Right renal cortex interstitium (tissue), 3 donors: ENCODE results near the gene FGF2. TPM values are rescaled to one million over a fixed set of nuclear protein-coding genes. Genes with fewer than 3 reads are reported as not detected.
A peak's percentile ranks its signal among the peaks of the same experiment; 100 is the strongest.
"Not testable (repeated sequence)": the region's sequence is repeated elsewhere in the genome, so short reads cannot be mapped to it uniquely, and the experiment has no call there.

Source experiments
- DNase-seq, 3 donors: peaks; one replicate each; pipeline ENCODE4 v3.0.0-alpha.2; 2013; ENCODE audit warnings: low read depth in 3 of 3, low spot score in 2 of 3
- polyA plus RNA-seq, 3 donors: library from polyadenylated mRNA; unstranded; fragments of 120-200 nt; gene quantifications; one replicate each; pipeline ENCODE4 v1.2.1, GENCODE V29; 2013; ENCODE audit not compliant: insufficient read length in 3 of 3

Gene FGF2
- 1 to 10 TPM; 7.3 to 8.3 (median 8.1) TPM for polyA plus RNA-seq

GRCh38 chr4:122826553-122827257 lies at the start of gene FGF2:
FGF2 (plus strand) TSS chr4:122826831; CDS start chr4:122827175, 344 bp downstream.
- peak; percentile 8 to 49 (median 44) for DNase-seq

- no peak for DNase-seq
Observed at GRCh38 chr4:122776916-122777315, 49.7 kb upstream of the FGF2 start.

- DNase-seq, result no peak
Observed at GRCh38 chr4:122777846-122778673, 48.6 kb upstream of the FGF2 start.

- no peak for DNase-seq
Observed at GRCh38 chr4:122781486-122781885, 45.1 kb upstream of the FGF2 start.

GRCh38 chr4:122783301-122784215 lies 43.1 kb upstream of the FGF2 start:
- DNase-seq, result no peak

GRCh38 chr4:122784261-122784660 lies 42.4 kb upstream of the FGF2 start:
- no peak for DNase-seq

- DNase-seq, result no peak
Observed at GRCh38 chr4:122785099-122785498, 41.5 kb upstream of the FGF2 start.

GRCh38 chr4:122786296-122786695 lies 40.3 kb upstream of the FGF2 start:
- DNase-seq, result not testable (repeated sequence)

- DNase-seq, result not testable (repeated sequence)
Observed at GRCh38 chr4:122786920-122787319, 39.7 kb upstream of the FGF2 start.

- no peak for DNase-seq
Observed at GRCh38 chr4:122787940-122788339, 38.7 kb upstream of the FGF2 start.

GRCh38 chr4:122788935-122789334 lies 37.7 kb upstream of the FGF2 start:
- DNase-seq, result no peak

- DNase-seq, result no peak
Observed at GRCh38 chr4:122793811-122794210, 32.8 kb upstream of the FGF2 start.

GRCh38 chr4:122796801-122797404 lies 29.7 kb upstream of the FGF2 start:
- DNase-seq, result no peak

- no peak for DNase-seq
Observed at GRCh38 chr4:122797405-122798094, 29.1 kb upstream of the FGF2 start.

GRCh38 chr4:122798101-122798500 lies 28.5 kb upstream of the FGF2 start:
- no peak for DNase-seq

GRCh38 chr4:122798917-122799316 lies 27.7 kb upstream of the FGF2 start:
- DNase-seq, result no peak

GRCh38 chr4:122803788-122804208 lies 22.8 kb upstream of the FGF2 start:
- DNase-seq, result no peak

- no peak for DNase-seq
Observed at GRCh38 chr4:122806981-122807679, 19.5 kb upstream of the FGF2 start.

- no peak for DNase-seq
Observed at GRCh38 chr4:122810669-122811068, 16.0 kb upstream of the FGF2 start.
